ENCODE data around the gene TBRG1.

GRCh38 chr11:124591430-124591829 lies 31.2 kb upstream of the TBRG1 start:
- no peak for TF ChIP-seq CTCF (IDR thresholded peaks at IDR 0.05; ENCODE audit: low read depth, low read length)
- TF ChIP-seq EZH2phosphoT487 (IDR thresholded peaks at IDR 0.05; ENCODE audit: low read depth) = no peak
